OCI-LY3 (cell line): ENCODE results near the gene TAF1C.

ENCODE experiments used
- EZH2phosphoT487 ChIP-seq: fragments of 200-600 bp; shearing (Covaris generic); IDR thresholded peaks from 2 replicates; pipeline ENCODE4 v1.6.1; 2018; ENCODE audit warnings: antibody characterized with exemption, mixed run types, low read depth
- TF ChIP-seq, protein P1 (sequence below): fragments of 200-600, 300-600 bp; sonication (generic); IDR thresholded peaks from 2 replicates; pipeline ENCODE4 v1.5.1; 2014; ENCODE audit warnings: antibody characterized with exemption, low read length, low read depth

DNA sequence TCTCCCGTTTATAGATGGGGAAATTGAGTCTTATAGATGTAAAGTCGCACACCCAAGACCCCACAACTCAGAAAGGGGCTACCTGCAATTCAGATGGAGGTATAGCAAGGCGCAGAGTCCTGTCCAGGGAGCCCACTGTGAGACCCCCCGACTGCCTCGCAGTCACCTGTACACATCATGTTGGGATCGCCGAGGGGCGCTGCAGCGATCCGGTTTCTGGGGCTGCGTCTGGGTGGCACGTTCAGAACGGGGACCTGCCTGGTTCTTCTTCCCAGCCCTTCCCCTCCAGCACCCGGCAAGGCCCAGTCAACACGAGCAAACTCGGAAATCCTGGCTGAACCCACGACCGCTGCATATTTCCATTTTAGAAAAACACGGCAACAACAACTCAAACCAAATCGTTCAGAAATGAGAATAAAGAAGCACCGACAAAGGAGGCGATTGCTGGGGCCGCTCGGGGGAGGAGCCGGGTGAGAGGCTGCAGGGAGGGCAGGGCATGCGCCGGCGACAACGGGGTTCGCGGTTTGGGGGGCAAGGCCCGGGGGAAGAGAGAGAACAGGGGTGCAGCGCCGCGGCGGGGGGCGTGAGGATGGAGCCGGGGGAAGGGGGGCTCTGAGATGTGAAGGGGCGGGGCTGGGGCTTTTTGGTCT, 42.5 kb downstream of the TAF1C start:
- TF ChIP-seq, protein P1, sequence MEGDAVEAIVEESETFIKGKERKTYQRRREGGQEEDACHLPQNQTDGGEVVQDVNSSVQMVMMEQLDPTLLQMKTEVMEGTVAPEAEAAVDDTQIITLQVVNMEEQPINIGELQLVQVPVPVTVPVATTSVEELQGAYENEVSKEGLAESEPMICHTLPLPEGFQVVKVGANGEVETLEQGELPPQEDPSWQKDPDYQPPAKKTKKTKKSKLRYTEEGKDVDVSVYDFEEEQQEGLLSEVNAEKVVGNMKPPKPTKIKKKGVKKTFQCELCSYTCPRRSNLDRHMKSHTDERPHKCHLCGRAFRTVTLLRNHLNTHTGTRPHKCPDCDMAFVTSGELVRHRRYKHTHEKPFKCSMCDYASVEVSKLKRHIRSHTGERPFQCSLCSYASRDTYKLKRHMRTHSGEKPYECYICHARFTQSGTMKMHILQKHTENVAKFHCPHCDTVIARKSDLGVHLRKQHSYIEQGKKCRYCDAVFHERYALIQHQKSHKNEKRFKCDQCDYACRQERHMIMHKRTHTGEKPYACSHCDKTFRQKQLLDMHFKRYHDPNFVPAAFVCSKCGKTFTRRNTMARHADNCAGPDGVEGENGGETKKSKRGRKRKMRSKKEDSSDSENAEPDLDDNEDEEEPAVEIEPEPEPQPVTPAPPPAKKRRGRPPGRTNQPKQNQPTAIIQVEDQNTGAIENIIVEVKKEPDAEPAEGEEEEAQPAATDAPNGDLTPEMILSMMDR = no peak; the same call in 1 of the 2 replicates
- TF ChIP-seq EZH2phosphoT487 = no peak
